K562 (cell line): ENCODE data around the gene GYS1. TPM values are rescaled to one million over a fixed set of nuclear protein-coding genes. Genes with fewer than 3 reads are reported as not detected.

Source experiments
- HDAC2 ChIP-seq: fragments of 450-650 bp; IDR thresholded peaks from 2 replicates; pipeline ENCODE4 v1.6.1; 2016; ENCODE audit warnings: mild to moderate bottlenecking
- JUN ChIP-seq, 2 experiments: sonication (generic) in 1 of 2; formaldehyde crosslinking in 1 of 2; IDR thresholded peaks; 2 replicates each; pipeline versions ENCODE4 v1.6.1 to v1.8.0; 2012 to 2022; ENCODE audit warnings: borderline replicate concordance in 2 of 2, mild to moderate bottlenecking in 2 of 2, improper control_type of control experiment in 1 of 2, low read depth in 1 of 2, low read length in 1 of 2, missing genetic modification reagents in 1 of 2
- MTF1 ChIP-seq: fragments of 250-450 bp; sonication (Bioruptor Pico); IDR thresholded peaks from 2 replicates; pipeline ENCODE4 v1.9.0; 2021; ENCODE audit warnings: moderate library complexity, mild to moderate bottlenecking, inconsistent platforms, borderline replicate concordance
- NCOA4 ChIP-seq: fragments of 450-650 bp; IDR thresholded peaks from 2 replicates; pipeline ENCODE4 v1.6.1; 2018; ENCODE audit warnings: mild to moderate bottlenecking; ENCODE audit not compliant: partially characterized antibody
- NFIC ChIP-seq: fragments of 450-650 bp; IDR thresholded peaks from 2 replicates; pipeline ENCODE4 v1.6.1; 2017; ENCODE audit warnings: mild to moderate bottlenecking, inconsistent platforms
- NR2C1 ChIP-seq, 2 experiments: fragments of 450-650 bp; IDR thresholded peaks; 2 replicates each; pipeline ENCODE4 v1.6.1; 2017; ENCODE audit warnings: mild to moderate bottlenecking in 2 of 2, antibody characterized with exemption in 1 of 2, inconsistent platforms in 1 of 2, missing compliant biosample characterization in 1 of 2, missing genetic modification characterization in 1 of 2
- PTBP1 ChIP-seq: fragments of 200-400 bp; formaldehyde crosslinking; IDR thresholded peaks from 2 replicates; pipeline ENCODE4 v1.6.1; 2017; ENCODE audit warnings: low read depth, low read length
- SUPT5H ChIP-seq: fragments of 450-650 bp; IDR thresholded peaks from 2 replicates; pipeline ENCODE4 v1.6.1; 2016
- TGIF2 ChIP-seq: sonication (generic); formaldehyde crosslinking; IDR thresholded peaks from 2 replicates; pipeline ENCODE4 v1.8.1; 2022; ENCODE audit warnings: mild to moderate bottlenecking, missing genetic modification reagents, moderate library complexity
- TOE1 ChIP-seq, 2 experiments: fragments of 450-650 bp in 1 of 2; sonication (generic) in 1 of 2; formaldehyde crosslinking in 1 of 2; IDR thresholded peaks; 2 replicates each; pipeline versions ENCODE4 v1.7.1 to v1.8.0; 2016 to 2022; ENCODE audit warnings: borderline replicate concordance in 2 of 2, mild to moderate bottlenecking in 2 of 2, antibody characterized with exemption in 1 of 2, inconsistent platforms in 1 of 2, low read depth in 1 of 2, missing genetic modification reagents in 1 of 2, moderate library complexity in 1 of 2
- polyA plus RNA-seq, 8 experiments: library from polyadenylated mRNA; depleted of rRNA in 4 of 8; stranded (reverse) in 5 of 8; unstranded in 3 of 8; fragments of >200 nt; fragmentation: Nextera tagmentation in 2 of 8; fragmentation: Illumina TruSeq in 1 of 8; extraction: Ambion mirVana in 2 of 8; extraction: Trizol in 1 of 8; gene quantifications; 2 replicates each; pipeline versions ENCODE4 v1.2.1 to v1.2.3, GENCODE V29; 2011 to 2014; ENCODE audit warnings: inconsistent platforms in 1 of 8, missing spikeins in 1 of 8
- total RNA-seq, 7 experiments: library from RNA; depleted of rRNA in 6 of 7; stranded (reverse); fragments of >200 nt in 6 of 7; fragmentation: Illumina TruSeq in 2 of 7; extraction: Trizol in 2 of 7; gene quantifications; 2 replicates each; pipeline versions ENCODE4 v1.2.1 to v1.2.3, GENCODE V29; 2011 to 2021; ENCODE audit warnings: low replicate concordance in 1 of 7
- TF ChIP-seq, protein P1 (sequence below): fragments of 450-650 bp; formaldehyde crosslinking; IDR thresholded peaks from 2 replicates; pipeline ENCODE4 v1.4.0; 2020; ENCODE audit warnings: mild to moderate bottlenecking, moderate library complexity
- TF ChIP-seq, protein P2 (sequence below): sonication (generic); formaldehyde crosslinking; IDR thresholded peaks from 2 replicates; pipeline ENCODE4 v1.9.0; 2022; ENCODE audit warnings: mild to moderate bottlenecking, missing genetic modification reagents
- TF ChIP-seq, protein P3 (sequence below): fragments of 450-650 bp; IDR thresholded peaks from 2 replicates; pipeline ENCODE4 v1.6.1; 2016; ENCODE audit warnings: antibody characterized with exemption
- TF ChIP-seq, protein P4 (sequence below), 2 experiments: fragments of 450-650 bp in 1 of 2; sonication (generic) in 1 of 2; formaldehyde crosslinking in 1 of 2; IDR thresholded peaks in 1 of 2; conservative IDR thresholded peaks in 1 of 2; 2 replicates each; pipeline versions ENCODE4 v1.6.1 to v1.8.1; 2016 to 2023; ENCODE audit warnings: mild to moderate bottlenecking in 2 of 2, moderate library complexity in 2 of 2, inconsistent platforms in 1 of 2, missing genetic modification reagents in 1 of 2
- TF ChIP-seq, protein P5 (sequence below), 2 experiments: IDR thresholded peaks; 2 replicates each; pipeline ENCODE4 v1.6.1; 2011; ENCODE audit warnings: borderline replicate concordance in 1 of 2, control low read depth in 1 of 2, low read depth in 1 of 2, low read length in 1 of 2, mild to moderate bottlenecking in 1 of 2, mixed read lengths in 1 of 2, moderate library complexity in 1 of 2; ENCODE audit not compliant: insufficient read depth in 1 of 2, insufficient read length in 1 of 2, poor library complexity in 1 of 2, severe bottlenecking in 1 of 2; ENCODE audit errors: extremely low read depth in 1 of 2
- TF ChIP-seq, protein P6 (sequence below), 2 experiments: fragments of 450-650 bp; IDR thresholded peaks; 2 replicates each; pipeline ENCODE4 v1.6.1; 2016

The GYS1 gene
- total and polyA plus RNA-seq, 9 of the 15 experiments (the other 6 are each of a cell fraction or from before 2014, with no cell fraction given): 1.9 to 31.1 (median 15.2) TPM

DNA sequence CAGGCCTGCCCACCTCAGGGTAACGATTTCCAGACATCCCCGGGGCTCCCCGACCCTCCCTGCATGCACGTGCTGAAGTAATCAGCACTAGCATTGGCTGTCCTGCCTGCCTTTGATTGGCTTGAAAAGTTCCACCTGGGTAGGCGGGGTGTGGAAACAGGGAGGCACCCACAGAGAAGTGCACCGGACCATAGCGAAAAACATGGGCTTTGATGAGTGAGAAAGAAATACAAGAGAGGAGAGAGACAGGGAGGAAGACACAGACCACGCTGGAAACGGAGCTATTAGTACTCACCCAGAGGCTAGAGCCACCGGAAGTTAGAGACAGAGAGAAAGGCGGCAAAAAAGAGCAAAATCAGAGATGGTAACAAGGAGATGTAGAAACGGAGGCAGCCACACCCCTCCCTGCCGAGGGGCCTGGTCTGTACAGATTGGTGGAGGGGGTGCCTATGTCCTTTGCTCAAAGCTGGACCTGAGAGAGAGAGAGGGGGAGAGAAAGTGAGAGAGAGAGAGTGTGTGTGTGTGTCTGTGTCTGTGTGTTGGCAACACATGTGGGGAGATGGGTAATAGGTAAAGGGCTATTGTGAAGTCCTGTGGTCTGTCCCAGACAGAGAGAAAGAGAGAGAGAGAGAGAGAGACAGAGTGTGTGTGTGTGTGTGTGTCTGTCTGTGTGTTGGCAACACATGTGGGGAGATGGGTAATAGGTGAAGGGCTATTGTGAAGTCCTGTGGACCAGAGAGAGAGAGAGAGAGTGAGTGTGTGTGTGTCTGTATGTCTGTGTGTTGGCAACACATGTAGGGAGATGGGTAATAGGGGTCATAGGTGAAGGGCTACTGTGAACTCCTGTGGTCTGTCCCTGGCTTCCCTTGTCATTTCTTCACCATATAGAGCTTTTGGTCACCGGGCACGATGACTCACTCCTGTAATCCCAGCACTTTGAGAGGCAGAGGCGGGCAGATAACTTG is 28.1 kb upstream of the GYS1 start (continued):
- TF ChIP-seq JUN (IDR thresholded peaks at IDR 0.05; ENCODE audit: borderline replicate concordance, low read depth, low read length) (peak; percentile 59; the same call in 1 of the 2 replicates), JUN (CRISPR knock-in tag; IDR thresholded peaks at IDR 0.05; ENCODE audit: borderline replicate concordance) (no peak), MTF1 (CRISPR knock-in tag) (no peak), PTBP1 (no peak), SUPT5H (0 out of 2 replicates have a peak, but pooled peaks have one; percentile 34), NFIC (peak; percentile 15; the same call in 1 of the 2 replicates), TGIF2 (CRISPR knock-in tag) (no peak), NCOA4 (peak; percentile 34), NR2C1 (IDR thresholded peaks at IDR 0.05) (peak; percentile 70), NR2C1 (tag; IDR thresholded peaks at IDR 0.05) (peak; percentile 70), TOE1 (IDR thresholded peaks at IDR 0.05; ENCODE audit: borderline replicate concordance) (no peak), TOE1 (CRISPR knock-in tag; IDR thresholded peaks at IDR 0.05; ENCODE audit: borderline replicate concordance, low read depth) (no peak), HDAC2 (no peak)
- TF ChIP-seq, protein P1, sequence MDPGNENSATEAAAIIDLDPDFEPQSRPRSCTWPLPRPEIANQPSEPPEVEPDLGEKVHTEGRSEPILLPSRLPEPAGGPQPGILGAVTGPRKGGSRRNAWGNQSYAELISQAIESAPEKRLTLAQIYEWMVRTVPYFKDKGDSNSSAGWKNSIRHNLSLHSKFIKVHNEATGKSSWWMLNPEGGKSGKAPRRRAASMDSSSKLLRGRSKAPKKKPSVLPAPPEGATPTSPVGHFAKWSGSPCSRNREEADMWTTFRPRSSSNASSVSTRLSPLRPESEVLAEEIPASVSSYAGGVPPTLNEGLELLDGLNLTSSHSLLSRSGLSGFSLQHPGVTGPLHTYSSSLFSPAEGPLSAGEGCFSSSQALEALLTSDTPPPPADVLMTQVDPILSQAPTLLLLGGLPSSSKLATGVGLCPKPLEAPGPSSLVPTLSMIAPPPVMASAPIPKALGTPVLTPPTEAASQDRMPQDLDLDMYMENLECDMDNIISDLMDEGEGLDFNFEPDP (CRISPR knock-in tag): no peak
- TF ChIP-seq, protein P2, sequence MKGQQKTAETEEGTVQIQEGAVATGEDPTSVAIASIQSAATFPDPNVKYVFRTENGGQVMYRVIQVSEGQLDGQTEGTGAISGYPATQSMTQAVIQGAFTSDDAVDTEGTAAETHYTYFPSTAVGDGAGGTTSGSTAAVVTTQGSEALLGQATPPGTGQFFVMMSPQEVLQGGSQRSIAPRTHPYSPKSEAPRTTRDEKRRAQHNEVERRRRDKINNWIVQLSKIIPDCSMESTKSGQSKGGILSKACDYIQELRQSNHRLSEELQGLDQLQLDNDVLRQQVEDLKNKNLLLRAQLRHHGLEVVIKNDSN (CRISPR knock-in tag): no peak
- TF ChIP-seq, protein P3, sequence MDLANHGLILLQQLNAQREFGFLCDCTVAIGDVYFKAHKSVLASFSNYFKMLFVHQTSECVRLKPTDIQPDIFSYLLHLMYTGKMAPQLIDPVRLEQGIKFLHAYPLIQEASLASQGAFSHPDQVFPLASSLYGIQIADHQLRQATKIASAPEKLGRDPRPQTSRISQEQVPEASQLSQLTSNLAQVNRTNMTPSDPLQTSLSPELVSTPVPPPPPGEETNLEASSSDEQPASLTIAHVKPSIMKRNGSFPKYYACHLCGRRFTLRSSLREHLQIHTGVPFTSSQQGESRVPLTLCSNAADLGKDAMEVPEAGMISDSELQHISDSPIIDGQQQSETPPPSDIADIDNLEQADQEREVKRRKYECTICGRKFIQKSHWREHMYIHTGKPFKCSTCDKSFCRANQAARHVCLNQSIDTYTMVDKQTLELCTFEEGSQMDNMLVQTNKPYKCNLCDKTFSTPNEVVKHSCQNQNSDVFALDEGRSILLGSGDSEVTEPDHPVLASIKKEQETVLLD: 0 out of 2 replicates have a peak, but pooled peaks have one; percentile 38
- TF ChIP-seq, protein P4, sequence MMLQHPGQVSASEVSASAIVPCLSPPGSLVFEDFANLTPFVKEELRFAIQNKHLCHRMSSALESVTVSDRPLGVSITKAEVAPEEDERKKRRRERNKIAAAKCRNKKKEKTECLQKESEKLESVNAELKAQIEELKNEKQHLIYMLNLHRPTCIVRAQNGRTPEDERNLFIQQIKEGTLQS (IDR thresholded peaks at IDR 0.05): peak; percentile 84
- TF ChIP-seq, protein P4 (CRISPR knock-in tag; conservative IDR thresholded peaks at IDR 0.05): no peak
- TF ChIP-seq, protein P5, sequence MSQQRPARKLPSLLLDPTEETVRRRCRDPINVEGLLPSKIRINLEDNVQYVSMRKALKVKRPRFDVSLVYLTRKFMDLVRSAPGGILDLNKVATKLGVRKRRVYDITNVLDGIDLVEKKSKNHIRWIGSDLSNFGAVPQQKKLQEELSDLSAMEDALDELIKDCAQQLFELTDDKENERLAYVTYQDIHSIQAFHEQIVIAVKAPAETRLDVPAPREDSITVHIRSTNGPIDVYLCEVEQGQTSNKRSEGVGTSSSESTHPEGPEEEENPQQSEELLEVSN (IDR thresholded peaks at IDR 0.05; ENCODE audit: borderline replicate concordance in 1 of 2, extremely low read depth in 1 of 2, insufficient read depth in 1 of 2, insufficient read length in 1 of 2, low read depth in 1 of 2, low read length in 1 of 2, poor library complexity in 1 of 2, severe bottlenecking in 1 of 2): peak in 1 of 2 experiments; percentile 28
- TF ChIP-seq, protein P6, sequence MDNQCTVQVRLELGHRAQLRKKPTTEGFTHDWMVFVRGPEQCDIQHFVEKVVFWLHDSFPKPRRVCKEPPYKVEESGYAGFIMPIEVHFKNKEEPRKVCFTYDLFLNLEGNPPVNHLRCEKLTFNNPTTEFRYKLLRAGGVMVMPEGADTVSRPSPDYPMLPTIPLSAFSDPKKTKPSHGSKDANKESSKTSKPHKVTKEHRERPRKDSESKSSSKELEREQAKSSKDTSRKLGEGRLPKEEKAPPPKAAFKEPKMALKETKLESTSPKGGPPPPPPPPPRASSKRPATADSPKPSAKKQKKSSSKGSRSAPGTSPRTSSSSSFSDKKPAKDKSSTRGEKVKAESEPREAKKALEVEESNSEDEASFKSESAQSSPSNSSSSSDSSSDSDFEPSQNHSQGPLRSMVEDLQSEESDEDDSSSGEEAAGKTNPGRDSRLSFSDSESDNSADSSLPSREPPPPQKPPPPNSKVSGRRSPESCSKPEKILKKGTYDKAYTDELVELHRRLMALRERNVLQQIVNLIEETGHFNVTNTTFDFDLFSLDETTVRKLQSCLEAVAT (IDR thresholded peaks at IDR 0.05): 0 out of 4 replicates have a peak, but pooled peaks of 1 of the 2 experiments have one; percentile 44
